LNCAP (cell line): ENCODE results near the gene ZNF385C.
A peak's percentile ranks its signal among the peaks of the same experiment; 100 is the strongest.

Source experiments
- CTCF ChIP-seq: fragments of 450-650 bp; IDR thresholded peaks from 2 replicates; pipeline ENCODE4 v1.5.1; 2017; ENCODE audit warnings: mild to moderate bottlenecking

Gene ZNF385C

GRCh38 chr17:42072323-42073187 lies 25.7 kb downstream of the ZNF385C start:
- no peak for TF ChIP-seq CTCF

GRCh38 chr17:42071810-42072209 lies 26.5 kb downstream of the ZNF385C start:
- TF ChIP-seq CTCF: no peak

GRCh38 chr17:42068979-42069378 lies 29.3 kb downstream of the ZNF385C start:
- TF ChIP-seq CTCF: no peak

GRCh38 chr17:42067371-42068091 lies 30.7 kb downstream of the ZNF385C start:
- TF ChIP-seq CTCF: peak; percentile 96

GRCh38 chr17:42065201-42065600 lies 33.1 kb downstream of the ZNF385C start:
- TF ChIP-seq CTCF: no peak

- no peak for TF ChIP-seq CTCF
These were observed 35.6 kb downstream of the ZNF385C start for GRCh38 chr17:42062681-42063080.

GRCh38 chr17:42061646-42062487 lies 36.4 kb downstream of the ZNF385C start:
- TF ChIP-seq CTCF: no peak
